ENCODE data around the gene NAIF1. TPM values are rescaled to one million over a fixed set of nuclear protein-coding genes. Genes with fewer than 3 reads are reported as not detected.

NAIF1 gene
- total and polyA plus RNA-seq, 10 of the 15 experiments (the other 5 are each of a cell fraction or from before 2014, with no cell fraction given), result 2.4 to 14.2 (median 7.1) TPM

DNA sequence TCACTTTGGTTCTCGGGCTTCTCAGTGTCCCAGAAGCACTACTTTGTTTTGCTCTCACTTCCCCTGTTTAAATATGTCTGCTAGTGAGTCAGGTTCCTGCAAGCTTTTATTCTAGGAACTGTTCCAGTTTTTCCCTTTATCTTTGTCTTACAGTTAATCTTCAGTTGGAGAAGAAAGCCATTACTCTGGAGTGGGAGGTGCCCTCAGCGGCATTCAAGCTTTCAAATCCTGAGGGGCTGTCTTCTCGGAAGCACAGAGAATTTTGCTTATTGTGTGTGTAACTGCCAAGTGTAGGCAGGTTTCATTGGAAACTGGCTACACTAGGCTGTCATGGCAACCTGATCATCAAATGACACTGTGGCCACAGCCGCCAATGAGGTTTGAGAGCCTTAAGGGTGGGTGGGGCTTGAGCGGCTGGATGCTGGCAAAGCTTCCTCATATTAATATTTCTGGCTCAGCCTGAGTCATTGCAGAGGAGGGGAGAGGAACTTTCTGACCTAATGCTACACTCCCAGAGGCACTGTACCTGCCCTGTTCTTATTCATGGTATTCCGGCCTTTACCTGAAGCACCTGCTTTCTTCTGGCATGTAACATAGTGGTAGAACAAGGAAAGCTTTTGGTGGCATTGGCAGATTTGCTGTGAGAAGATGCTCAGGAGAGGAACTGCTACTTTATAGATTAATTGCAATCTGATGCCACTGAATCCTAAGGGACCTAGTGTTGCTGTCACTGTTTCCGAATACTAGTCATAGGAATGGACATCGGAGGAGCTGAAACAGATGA, 27.2 kb upstream of the NAIF1 start:
- Histone ChIP-seq H3K9me3 (replicated peaks; ENCODE audit: control insufficient read depth, insufficient read depth, low read length) (no peaks in the 10 kb centered on the region), H3K36me3 (ENCODE audit: control insufficient read depth in 2 of 2, insufficient read depth in 2 of 2, low read length in 1 of 2) (peaks cover 7 to 15% of the 10 kb centered on the region in 2 experiments; a peak in 3 of 4 replicates), H3K9ac (ENCODE audit: control insufficient read depth, insufficient read depth, low read length) (peak overlapping the region; percentile 34), H2AFZ (ENCODE audit: control insufficient read depth, low read depth, low read length) (peak overlapping the region; percentile 50), H4K20me1 (ENCODE audit: control insufficient read depth, insufficient read depth) (peaks cover 3% of the 10 kb centered on the region; the same call in 1 of the 2 replicates), H3K4me2 (ENCODE audit: control insufficient read depth, insufficient read depth) (peak overlapping the region; percentile 85), H3K27me3 (replicated peaks in 1 of 2; ENCODE audit: control insufficient read depth in 2 of 2, insufficient read depth in 2 of 2, low read length in 1 of 2) (no peaks in the 10 kb centered on the region), H3K4me1 (ENCODE audit: control insufficient read depth, insufficient read depth, low read length) (peaks cover 25% of the 10 kb centered on the region), H3K4me3 (no peak overlapping the region), H3K27ac (ENCODE audit: control insufficient read depth, insufficient read depth) (peak overlapping the region; percentile 51), H3K79me2 (ENCODE audit: control insufficient read depth, insufficient read depth, low read length) (peaks cover 30% of the 10 kb centered on the region)
- DNase-seq (ENCODE audit: low read depth, low spot score), result no peak
- ChIA-PET SMC1A (ENCODE audit: uncharacterized antibody, unreplicated experiment) (interaction anchor here (1.0 to 3.5 kb wide), 6 partner anchors 10 to 151 kb away, joined by 3 to 21 read pairs (median 5); no protein-coding TSS in a partner anchor), CTCF (interaction anchor here (0.6 to 2.5 kb wide), 9 partner anchors 10 to 1968 kb away, joined by 3 to 15 read pairs (median 7); no protein-coding TSS in a partner anchor), POLR2A (interaction anchor here (0.5 to 2.7 kb wide), 4 partner anchors 11 to 30 kb away, joined by 4 to 12 read pairs (median 8); partner anchors contain the start of genes NAIF1 and SLC25A25), RAD21 (ENCODE audit: unreplicated experiment) (interaction anchor here (1.2 to 1.5 kb wide), 3 partner anchors 23 to 139 kb away, joined by 3 to 6 read pairs (median 4); no protein-coding TSS in a partner anchor)
- peak; percentile 99 for ATAC-seq
- FAIRE-seq, result peak; percentile 13
- 40% methylated on average over 8 of the region's 8 CpGs for WGBS (ENCODE audit: insufficient coverage, insufficient replicate concordance, low lambda C conversion rate, missing lambda C conversion rate)
- BruUV-seq (replicated peaks), result no TSS peak
- in situ Hi-C loops (cut with MboI), result no loop called here
- intact Hi-C loops (cut with micrococcal nuclease; ENCODE audit: unreplicated experiment), result no loop called here
- TF ChIP-seq, protein P1, sequence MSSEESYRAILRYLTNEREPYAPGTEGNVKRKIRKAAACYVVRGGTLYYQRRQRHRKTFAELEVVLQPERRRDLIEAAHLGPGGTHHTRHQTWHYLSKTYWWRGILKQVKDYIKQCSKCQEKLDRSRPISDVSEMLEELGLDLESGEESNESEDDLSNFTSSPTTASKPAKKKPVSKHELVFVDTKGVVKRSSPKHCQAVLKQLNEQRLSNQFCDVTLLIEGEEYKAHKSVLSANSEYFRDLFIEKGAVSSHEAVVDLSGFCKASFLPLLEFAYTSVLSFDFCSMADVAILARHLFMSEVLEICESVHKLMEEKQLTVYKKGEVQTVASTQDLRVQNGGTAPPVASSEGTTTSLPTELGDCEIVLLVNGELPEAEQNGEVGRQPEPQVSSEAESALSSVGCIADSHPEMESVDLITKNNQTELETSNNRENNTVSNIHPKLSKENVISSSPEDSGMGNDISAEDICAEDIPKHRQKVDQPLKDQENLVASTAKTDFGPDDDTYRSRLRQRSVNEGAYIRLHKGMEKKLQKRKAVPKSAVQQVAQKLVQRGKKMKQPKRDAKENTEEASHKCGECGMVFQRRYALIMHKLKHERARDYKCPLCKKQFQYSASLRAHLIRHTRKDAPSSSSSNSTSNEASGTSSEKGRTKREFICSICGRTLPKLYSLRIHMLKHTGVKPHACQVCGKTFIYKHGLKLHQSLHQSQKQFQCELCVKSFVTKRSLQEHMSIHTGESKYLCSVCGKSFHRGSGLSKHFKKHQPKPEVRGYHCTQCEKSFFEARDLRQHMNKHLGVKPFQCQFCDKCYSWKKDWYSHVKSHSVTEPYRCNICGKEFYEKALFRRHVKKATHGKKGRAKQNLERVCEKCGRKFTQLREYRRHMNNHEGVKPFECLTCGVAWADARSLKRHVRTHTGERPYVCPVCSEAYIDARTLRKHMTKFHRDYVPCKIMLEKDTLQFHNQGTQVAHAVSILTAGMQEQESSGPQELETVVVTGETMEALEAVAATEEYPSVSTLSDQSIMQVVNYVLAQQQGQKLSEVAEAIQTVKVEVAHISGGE (CRISPR knock-in tag; IDR thresholded peaks at IDR 0.05), result no peak
- TF ChIP-seq, protein P2, sequence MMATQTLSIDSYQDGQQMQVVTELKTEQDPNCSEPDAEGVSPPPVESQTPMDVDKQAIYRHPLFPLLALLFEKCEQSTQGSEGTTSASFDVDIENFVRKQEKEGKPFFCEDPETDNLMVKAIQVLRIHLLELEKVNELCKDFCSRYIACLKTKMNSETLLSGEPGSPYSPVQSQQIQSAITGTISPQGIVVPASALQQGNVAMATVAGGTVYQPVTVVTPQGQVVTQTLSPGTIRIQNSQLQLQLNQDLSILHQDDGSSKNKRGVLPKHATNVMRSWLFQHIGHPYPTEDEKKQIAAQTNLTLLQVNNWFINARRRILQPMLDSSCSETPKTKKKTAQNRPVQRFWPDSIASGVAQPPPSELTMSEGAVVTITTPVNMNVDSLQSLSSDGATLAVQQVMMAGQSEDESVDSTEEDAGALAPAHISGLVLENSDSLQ (IDR thresholded peaks at IDR 0.05), result peak; percentile 82
- TF ChIP-seq MTA2 (IDR thresholded peaks at IDR 0.05; ENCODE audit: low read depth) (no peak), NR2C1 (IDR thresholded peaks at IDR 0.05) (no peak), MLLT1 (IDR thresholded peaks at IDR 0.05) (no peak), HDGF (IDR thresholded peaks at IDR 0.05) (no peak), MTA3 (IDR thresholded peaks at IDR 0.05; ENCODE audit: borderline replicate concordance, low read length) (no peak), PAX5 (IDR thresholded peaks at IDR 0.05; ENCODE audit: borderline replicate concordance, low read depth, low read length) (no peak), CREB1 (IDR thresholded peaks at IDR 0.05; ENCODE audit: low read depth) (peak; percentile 83)
- TF ChIP-seq, protein P3, sequence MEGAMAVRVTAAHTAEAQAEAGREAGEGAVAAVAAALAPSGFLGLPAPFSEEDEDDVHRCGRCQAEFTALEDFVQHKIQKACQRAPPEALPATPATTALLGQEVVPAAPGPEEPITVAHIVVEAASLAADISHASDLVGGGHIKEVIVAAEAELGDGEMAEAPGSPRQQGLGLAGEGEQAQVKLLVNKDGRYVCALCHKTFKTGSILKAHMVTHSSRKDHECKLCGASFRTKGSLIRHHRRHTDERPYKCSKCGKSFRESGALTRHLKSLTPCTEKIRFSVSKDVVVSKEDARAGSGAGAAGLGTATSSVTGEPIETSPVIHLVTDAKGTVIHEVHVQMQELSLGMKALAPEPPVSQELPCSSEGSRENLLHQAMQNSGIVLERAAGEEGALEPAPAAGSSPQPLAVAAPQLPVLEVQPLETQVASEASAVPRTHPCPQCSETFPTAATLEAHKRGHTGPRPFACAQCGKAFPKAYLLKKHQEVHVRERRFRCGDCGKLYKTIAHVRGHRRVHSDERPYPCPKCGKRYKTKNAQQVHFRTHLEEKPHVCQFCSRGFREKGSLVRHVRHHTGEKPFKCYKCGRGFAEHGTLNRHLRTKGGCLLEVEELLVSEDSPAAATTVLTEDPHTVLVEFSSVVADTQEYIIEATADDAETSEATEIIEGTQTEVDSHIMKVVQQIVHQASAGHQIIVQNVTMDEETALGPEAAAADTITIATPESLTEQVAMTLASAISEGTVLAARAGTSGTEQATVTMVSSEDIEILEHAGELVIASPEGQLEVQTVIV (IDR thresholded peaks at IDR 0.05; ENCODE audit: borderline replicate concordance, partially characterized antibody), result no peak
- TF ChIP-seq, protein P4, sequence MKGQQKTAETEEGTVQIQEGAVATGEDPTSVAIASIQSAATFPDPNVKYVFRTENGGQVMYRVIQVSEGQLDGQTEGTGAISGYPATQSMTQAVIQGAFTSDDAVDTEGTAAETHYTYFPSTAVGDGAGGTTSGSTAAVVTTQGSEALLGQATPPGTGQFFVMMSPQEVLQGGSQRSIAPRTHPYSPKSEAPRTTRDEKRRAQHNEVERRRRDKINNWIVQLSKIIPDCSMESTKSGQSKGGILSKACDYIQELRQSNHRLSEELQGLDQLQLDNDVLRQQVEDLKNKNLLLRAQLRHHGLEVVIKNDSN (IDR thresholded peaks at IDR 0.05; ENCODE audit: borderline replicate concordance, extremely low read length, insufficient read depth, low read depth, low read length), result no peak
